HEK293T (cell line): ENCODE data around the gene C16orf90.
"Not testable (repeated sequence)": the region's sequence is repeated elsewhere in the genome, so short reads cannot be mapped to it uniquely, and the experiment has no call there.

Experiments used
- CTCF ChIA-PET: fragments of 350-600 bp; formaldehyde crosslinking; extraction: SDS; loops from one replicate; lab custom pipeline; 2021; ENCODE audit warnings: antibody characterized with exemption, inconsistent platforms; lab: Yijun Ruan, JAX
- POLR2A ChIA-PET: fragments of 350-600 bp; formaldehyde crosslinking; extraction: SDS; loops from one replicate; lab custom pipeline; 2020; ENCODE audit warnings: antibody characterized with exemption, inconsistent platforms; lab: Yijun Ruan, JAX
- DNase-seq: peaks from one replicate; pipeline ENCODE4 v3.0.0; 2012; ENCODE audit warnings: mixed read lengths; ENCODE audit errors: extremely low spot score
- ARNT ChIP-seq: fragments of 450-650 bp; IDR thresholded peaks from 2 replicates; pipeline ENCODE4 v1.6.1; 2017; ENCODE audit warnings: mild to moderate bottlenecking
- BHLHE40 ChIP-seq: fragments of 450-650 bp; IDR thresholded peaks from 2 replicates; pipeline ENCODE4 v1.6.1; 2016; ENCODE audit warnings: mild to moderate bottlenecking, moderate library complexity, borderline replicate concordance
- CTBP1 ChIP-seq: fragments of 450-650 bp; IDR thresholded peaks from 2 replicates; pipeline ENCODE4 v1.6.1; 2016; ENCODE audit warnings: borderline replicate concordance
- ELF4 ChIP-seq: fragments of 450-650 bp; IDR thresholded peaks from 2 replicates; pipeline ENCODE4 v1.6.1; 2017; ENCODE audit warnings: antibody characterized with exemption
- FOXA1 ChIP-seq: fragments of 450-650 bp; IDR thresholded peaks from 2 replicates; pipeline ENCODE4 v1.6.1; 2016; ENCODE audit warnings: mild to moderate bottlenecking
- FOXK2 ChIP-seq: fragments of 450-650 bp; IDR thresholded peaks from 2 replicates; pipeline ENCODE4 v1.6.1; 2016; ENCODE audit warnings: mild to moderate bottlenecking
- FOXM1 ChIP-seq: fragments of 450-650 bp; IDR thresholded peaks from 2 replicates; pipeline ENCODE4 v1.6.1; 2017; ENCODE audit warnings: mild to moderate bottlenecking, borderline replicate concordance
- HDGF ChIP-seq: fragments of 450-650 bp; IDR thresholded peaks from 2 replicates; pipeline ENCODE4 v1.6.1; 2017; ENCODE audit warnings: antibody characterized with exemption, borderline replicate concordance
- L3MBTL2 ChIP-seq: fragments of 450-650 bp; conservative IDR thresholded peaks from 2 replicates; pipeline ENCODE4 v1.6.1; 2016; ENCODE audit warnings: mild to moderate bottlenecking
- LEF1 ChIP-seq: fragments of 450-650 bp; IDR thresholded peaks from 2 replicates; pipeline ENCODE4 v1.6.1; 2017; ENCODE audit warnings: mild to moderate bottlenecking, borderline replicate concordance
- NFRKB ChIP-seq: fragments of 450-650 bp; IDR thresholded peaks from 2 replicates; pipeline ENCODE4 v1.6.1; 2016; ENCODE audit warnings: mild to moderate bottlenecking, moderate library complexity
- SP1 ChIP-seq: fragments of 450-650 bp; IDR thresholded peaks from 2 replicates; pipeline ENCODE4 v1.6.1; 2017
- SUZ12 ChIP-seq: fragments of 450-650 bp; IDR thresholded peaks from 2 replicates; pipeline ENCODE4 v1.6.1; 2016; ENCODE audit warnings: mild to moderate bottlenecking
- TARDBP ChIP-seq: fragments of 450-650 bp; IDR thresholded peaks from 2 replicates; pipeline ENCODE4 v1.6.1; 2016
- ZNF384 ChIP-seq: fragments of 450-650 bp; IDR thresholded peaks from 2 replicates; pipeline ENCODE4 v1.6.1; 2016
- TF ChIP-seq, protein P1 (sequence below): fragments of 450-650 bp; IDR thresholded peaks from 2 replicates; pipeline ENCODE4 v1.6.1; 2016

C16orf90 gene

DNA sequence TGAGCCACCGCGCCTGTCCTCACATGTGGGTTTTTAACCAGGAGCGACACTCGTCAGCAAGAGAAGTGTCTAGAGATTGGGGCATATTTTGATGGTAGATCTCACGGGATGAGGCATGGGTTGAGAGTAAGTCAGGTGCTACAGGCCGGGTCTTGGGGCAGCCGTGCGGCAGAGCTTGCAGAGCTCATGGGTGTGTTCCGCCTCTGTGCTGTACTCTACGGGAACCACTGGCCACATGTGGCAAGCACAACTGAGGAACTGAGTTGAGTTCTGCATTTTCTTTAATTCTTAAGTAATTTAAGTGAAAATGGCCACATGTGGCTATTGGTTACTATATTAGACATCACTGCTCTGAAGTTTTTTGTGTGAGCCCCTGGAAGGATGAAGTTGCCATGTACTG is 15.1 kb upstream of the C16orf90 start:
- DNase-seq: no peak
- CTCF ChIA-PET: no interaction called here
- TF ChIP-seq ZNF384 (no peak), BHLHE40 (no peak), NFRKB (no peak), SUZ12 (no peak), L3MBTL2 (no peak), FOXK2 (no peak), FOXA1 (no peak), SP1 (no peak), FOXM1 (no peak), CTBP1 (no peak), ELF4 (no peak), TARDBP (no peak), LEF1 (no peak), ARNT (no peak), HDGF (no peak)
- TF ChIP-seq, protein P1, sequence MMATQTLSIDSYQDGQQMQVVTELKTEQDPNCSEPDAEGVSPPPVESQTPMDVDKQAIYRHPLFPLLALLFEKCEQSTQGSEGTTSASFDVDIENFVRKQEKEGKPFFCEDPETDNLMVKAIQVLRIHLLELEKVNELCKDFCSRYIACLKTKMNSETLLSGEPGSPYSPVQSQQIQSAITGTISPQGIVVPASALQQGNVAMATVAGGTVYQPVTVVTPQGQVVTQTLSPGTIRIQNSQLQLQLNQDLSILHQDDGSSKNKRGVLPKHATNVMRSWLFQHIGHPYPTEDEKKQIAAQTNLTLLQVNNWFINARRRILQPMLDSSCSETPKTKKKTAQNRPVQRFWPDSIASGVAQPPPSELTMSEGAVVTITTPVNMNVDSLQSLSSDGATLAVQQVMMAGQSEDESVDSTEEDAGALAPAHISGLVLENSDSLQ: no peak
- POLR2A ChIA-PET: no interaction called here

DNA sequence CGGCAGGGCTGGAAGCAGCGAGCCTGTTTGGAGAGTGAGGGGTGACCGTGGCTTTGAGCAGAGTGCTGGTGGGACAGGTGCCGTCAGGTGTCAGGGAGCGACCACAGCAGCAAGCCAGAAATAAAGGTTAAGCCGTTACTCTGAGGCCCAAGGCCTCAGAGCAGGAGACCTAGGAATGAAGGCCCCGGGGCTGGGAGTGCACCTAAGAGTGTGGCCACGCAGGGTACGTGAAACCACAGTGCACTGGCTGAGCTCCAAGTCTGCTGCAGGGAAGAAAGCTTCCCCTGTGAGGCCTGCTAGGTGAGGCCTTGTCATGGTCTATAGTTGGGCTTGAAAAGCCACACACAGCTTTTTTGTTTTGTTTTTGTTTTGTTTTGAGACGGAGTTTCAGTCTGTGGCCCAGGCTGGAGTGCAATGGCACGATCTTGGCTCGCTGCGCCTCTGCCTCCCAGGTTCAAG is 14.2 kb upstream of the C16orf90 start:
- DNase-seq: no peak
- CTCF ChIA-PET: no interaction called here
- POLR2A ChIA-PET: no interaction called here
- TF ChIP-seq FOXA1 (no peak), TARDBP (no peak), ZNF384 (no peak), ELF4 (no peak), NFRKB (no peak), SUZ12 (no peak), FOXK2 (no peak), LEF1 (no peak), CTBP1 (no peak), BHLHE40 (no peak), HDGF (no peak), L3MBTL2 (no peak), SP1 (no peak), ARNT (no peak), FOXM1 (no peak)
- TF ChIP-seq, protein P1: no peak

DNA sequence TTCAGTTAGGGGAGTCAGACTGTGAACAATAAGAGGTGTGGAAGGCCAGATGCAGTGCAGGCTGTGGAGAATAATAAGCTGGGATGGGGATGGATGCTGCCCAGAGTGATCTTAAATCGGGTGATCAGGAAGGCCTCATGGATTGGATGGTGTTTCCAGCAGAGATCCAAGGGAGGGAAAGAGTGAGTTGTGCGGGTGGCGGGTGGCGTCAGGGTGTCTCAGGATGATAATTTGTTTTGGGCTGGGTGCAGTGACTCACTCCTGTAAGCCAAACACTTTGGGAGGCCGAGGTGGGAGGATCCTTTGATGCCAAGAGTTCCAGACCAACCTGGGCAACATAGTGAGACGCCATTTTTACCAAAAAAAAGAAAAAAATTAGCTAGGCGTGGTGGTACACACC is 13.4 kb upstream of the C16orf90 start:
- ChIA-PET POLR2A (no interaction called here), CTCF (no interaction called here)
- TF ChIP-seq SUZ12 (no peak), FOXK2 (no peak), LEF1 (no peak), BHLHE40 (no peak)
- no peak for DNase-seq

DNA sequence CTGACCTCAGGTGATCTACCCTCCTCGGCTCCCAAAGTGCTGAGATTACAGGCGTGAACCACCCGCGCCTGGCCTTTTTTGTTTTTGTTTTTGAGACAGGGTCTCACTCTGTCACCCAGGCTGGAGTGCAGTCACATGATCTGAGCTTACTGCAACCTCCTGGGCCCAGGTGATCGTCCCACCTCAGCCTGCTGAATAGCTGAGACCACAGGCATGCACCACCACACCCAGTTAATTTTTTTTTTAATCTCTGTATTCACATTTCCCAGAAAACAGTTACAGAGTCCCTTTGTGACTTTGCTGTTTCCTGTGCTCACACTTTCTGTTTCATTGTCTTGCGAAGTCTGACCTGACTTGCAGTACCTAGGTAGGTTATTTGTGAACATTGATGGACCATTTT is 8.2 kb upstream of the C16orf90 start:
- CTCF ChIA-PET: no interaction called here

DNA sequence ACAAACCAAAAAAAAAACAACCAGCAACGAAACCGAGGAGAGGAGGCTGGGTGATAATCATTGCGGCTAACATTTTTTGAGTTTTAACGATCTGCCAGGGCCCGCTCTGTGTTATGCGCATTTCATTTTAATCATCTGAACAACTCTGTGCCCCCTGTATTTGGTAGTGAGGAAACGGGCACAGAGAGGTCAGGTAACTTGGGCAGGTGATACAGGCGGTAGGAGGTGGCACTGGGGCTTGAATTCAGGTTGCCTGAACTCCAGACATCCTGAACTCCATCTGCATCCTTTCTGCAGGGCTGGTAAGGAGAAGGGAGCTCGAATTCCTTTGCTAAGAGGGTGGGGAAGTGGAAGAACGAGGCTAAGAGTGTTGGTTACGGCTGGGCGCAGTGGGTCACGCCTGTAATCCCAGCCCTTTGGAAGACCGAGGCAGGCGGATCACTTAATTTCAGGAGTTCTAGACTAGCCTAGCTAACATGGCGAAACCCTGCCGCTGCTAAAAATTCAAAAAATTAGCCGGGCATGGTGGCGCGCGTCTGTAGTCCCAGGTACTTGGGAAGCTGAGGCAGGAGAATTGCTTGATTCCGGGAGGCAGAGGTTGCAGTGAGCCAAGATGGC is 6.6 kb upstream of the C16orf90 start:
- CTCF ChIA-PET: no interaction called here
- POLR2A ChIA-PET: interaction anchor here (1.1 to 1.5 kb wide), 4 partner anchors 12 to 237 kb away, joined by 3 to 5 read pairs (median 4); no protein-coding TSS in a partner anchor
- no peak for TF ChIP-seq L3MBTL2
- no peak for TF ChIP-seq CTBP1
- no peak for TF ChIP-seq ZNF384
- TF ChIP-seq FOXK2: no peak
- no peak for DNase-seq

More for the DNA sequence above, 8.2 kb upstream of the C16orf90 start:
- no peak for DNase-seq
- TF ChIP-seq SP1: no peak
- no peak for TF ChIP-seq NFRKB
- TF ChIP-seq CTBP1: no peak
- no peak for TF ChIP-seq FOXA1
- TF ChIP-seq SUZ12: no peak
- no peak for TF ChIP-seq ELF4
- TF ChIP-seq LEF1: no peak
- no peak for TF ChIP-seq L3MBTL2
- POLR2A ChIA-PET: no interaction called here

DNA sequence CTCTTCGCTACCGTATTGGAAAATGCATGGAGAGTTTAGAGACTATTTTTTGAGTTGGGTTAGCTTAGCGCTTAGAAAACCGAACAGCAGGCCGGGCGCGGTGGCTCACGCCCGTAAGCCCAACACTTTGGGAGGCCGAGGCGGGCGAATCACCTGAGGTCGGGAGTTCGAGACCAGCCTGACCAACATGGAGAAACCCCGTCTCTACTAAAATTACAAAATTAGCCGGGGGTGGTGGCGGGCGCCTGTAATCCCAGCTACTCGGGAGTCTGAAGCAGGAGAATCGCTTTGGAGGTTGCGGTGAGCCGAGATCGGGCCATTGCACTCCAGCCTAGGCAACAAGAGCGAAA is 6.1 kb upstream of the C16orf90 start:
- CTCF ChIA-PET: interaction anchor here (0.5 kb wide), 1 partner anchor 811 kb away, joined by 3 read pairs; no protein-coding TSS in a partner anchor
- POLR2A ChIA-PET: interaction anchor here (1.1 to 1.5 kb wide), 4 partner anchors 11 to 237 kb away, joined by 3 to 5 read pairs (median 4); no protein-coding TSS in a partner anchor
- DNase-seq: not testable (repeated sequence)

DNA sequence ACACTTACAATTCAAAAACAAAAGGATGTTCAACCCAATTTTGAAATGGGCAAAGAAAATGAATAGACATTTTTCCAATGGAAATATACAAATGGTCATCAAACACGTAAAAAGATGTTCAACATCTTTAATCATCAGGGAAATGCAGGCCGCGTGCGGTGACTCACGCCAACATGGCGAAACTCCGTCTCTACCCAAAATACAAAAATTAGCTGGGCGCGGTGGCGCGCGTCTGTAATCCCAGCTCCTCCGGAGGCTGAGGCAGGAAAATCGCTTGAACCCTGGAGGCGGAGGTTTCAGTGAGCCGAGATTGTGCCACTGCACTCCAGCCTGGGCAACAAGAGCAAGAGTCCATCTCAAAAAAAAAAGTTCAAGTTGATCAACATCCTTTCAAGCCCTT is 3.7 kb upstream of the C16orf90 start:
- DNase-seq: no peak
- ChIA-PET POLR2A (no interaction called here), CTCF (no interaction called here)
- TF ChIP-seq LEF1 (no peak), FOXA1 (no peak), SP1 (no peak), NFRKB (no peak), ELF4 (no peak), TARDBP (no peak), FOXM1 (no peak), SUZ12 (no peak), CTBP1 (no peak), ZNF384 (no peak), BHLHE40 (no peak), FOXK2 (no peak), ARNT (no peak), HDGF (no peak), L3MBTL2 (no peak)
- TF ChIP-seq, protein P1: no peak
